HAP-1 (cell line): ENCODE results near the gene MRTFB.

ENCODE experiments used
- DNase-seq, 2 experiments: peaks; one replicate each; pipeline ENCODE4 v3.0.0-alpha.2; 2016 to 2020; ENCODE audit warnings: low spot score in 2 of 2
- H3K27me3 ChIP-seq: fragments of 250-450 bp; sonication (Bioruptor Pico); 2 replicates; pipeline ENCODE4 v1.5.1; 2020; ENCODE audit warnings: low read depth, mild to moderate bottlenecking, moderate library complexity
- H3K36me3 ChIP-seq: fragments of 250-450 bp; sonication (Bioruptor Pico); replicated peaks from 2 replicates; pipeline ENCODE4 v1.5.1; 2020; ENCODE audit warnings: mild to moderate bottlenecking
- H3K4me1 ChIP-seq: fragments of 250-450 bp; sonication (Bioruptor Pico); 2 replicates; pipeline ENCODE4 v1.5.1; 2020; ENCODE audit warnings: mild to moderate bottlenecking
- H3K4me3 ChIP-seq: fragments of 250-450 bp; sonication (Bioruptor Pico); 2 replicates; pipeline ENCODE4 v1.5.1; 2020; ENCODE audit warnings: mild to moderate bottlenecking, moderate library complexity
- H3K9me3 ChIP-seq: fragments of 250-450 bp; sonication (Bioruptor Pico); 2 replicates; pipeline ENCODE4 v1.5.1; 2020; ENCODE audit warnings: mild to moderate bottlenecking, moderate library complexity
- in situ Hi-C: fragments of 300-500 bp; cut with MboI; formaldehyde crosslinking; loops from 3 replicates; pipeline ENCODE4 v1.14.3; 2020; ENCODE audit warnings: low sequenced_read_pairs, inconsistent platforms, mixed read lengths

MRTFB gene

GRCh38 chr16:14050291-14051027 is 20.7 kb upstream of the MRTFB start:
- no peak for DNase-seq
- Histone ChIP-seq H3K4me1 (no peaks in the 10 kb centered on the region), H3K9me3 (no peaks in the 10 kb centered on the region), H3K27me3 (0 out of 2 replicates have a peak, but pooled peaks cover 1% of the 10 kb centered on the region), H3K36me3 (no peaks in the 10 kb centered on the region), H3K4me3 (no peak overlapping the region)
- in situ Hi-C loops, result no loop called here

- H3K4me1 ChIP-seq, result no peaks in the 10 kb centered on the region
- DNase-seq, result no peak
- in situ Hi-C loops, result no loop called here
- H3K36me3 ChIP-seq, result no peaks in the 10 kb centered on the region
- H3K4me3 ChIP-seq, result no peak overlapping the region
- H3K9me3 ChIP-seq, result no peaks in the 10 kb centered on the region
- H3K27me3 ChIP-seq, result 0 out of 2 replicates have a peak, but pooled peaks cover 4% of the 10 kb centered on the region
Observed at GRCh38 chr16:14051103-14051729, 19.9 kb upstream of the MRTFB start.

- Histone ChIP-seq H3K27me3 (0 out of 2 replicates have a peak, but pooled peaks cover 4% of the 10 kb centered on the region), H3K4me3 (no peak overlapping the region), H3K9me3 (no peaks in the 10 kb centered on the region), H3K4me1 (no peaks in the 10 kb centered on the region), H3K36me3 (no peaks in the 10 kb centered on the region)
- in situ Hi-C loops, result no loop called here
- no peak for DNase-seq
Observed at GRCh38 chr16:14056970-14057369, 14.1 kb upstream of the MRTFB start.

DNA sequence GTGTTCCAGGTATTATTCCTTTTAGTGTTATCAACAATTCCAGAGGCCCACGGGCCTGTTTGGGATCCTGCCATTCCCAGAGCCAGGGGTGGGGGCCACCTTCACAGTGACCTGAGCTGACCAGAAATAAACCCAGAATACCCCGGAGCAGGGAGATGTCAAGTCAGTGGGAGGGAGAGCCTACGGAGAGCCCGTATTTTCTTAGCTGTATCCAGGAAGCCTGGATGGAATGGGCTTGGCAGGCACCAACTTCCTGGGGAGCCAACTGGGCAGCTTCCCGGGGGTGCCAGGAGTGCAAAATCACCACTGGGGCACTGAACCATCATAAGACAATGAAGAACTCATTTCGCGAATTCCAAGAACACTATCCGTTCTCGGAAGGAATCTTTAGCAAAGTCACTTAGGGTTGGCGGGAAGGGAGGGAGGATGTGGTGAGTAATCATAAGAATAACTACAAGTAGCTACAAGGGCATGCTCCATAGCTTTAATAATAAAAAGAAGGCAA is 13.2 kb upstream of the MRTFB start:
- in situ Hi-C loops, result no loop called here
- H3K9me3 ChIP-seq, result no peaks in the 10 kb centered on the region
- H3K4me1 ChIP-seq, result no peaks in the 10 kb centered on the region
- H3K36me3 ChIP-seq, result no peaks in the 10 kb centered on the region
- 0 out of 2 replicates have a peak, but pooled peaks cover 4% of the 10 kb centered on the region for H3K27me3 ChIP-seq
- no peak for DNase-seq
- H3K4me3 ChIP-seq, result no peak overlapping the region

GRCh38 chr16:14061732-14062259 is 9.3 kb upstream of the MRTFB start:
- in situ Hi-C loops, result no loop called here
- H3K27me3 ChIP-seq, result no peaks in the 10 kb centered on the region
- H3K4me1 ChIP-seq, result no peaks in the 10 kb centered on the region
- DNase-seq, result no peak
- H3K4me3 ChIP-seq, result no peak overlapping the region
- H3K9me3 ChIP-seq, result no peaks in the 10 kb centered on the region
- H3K36me3 ChIP-seq, result no peaks in the 10 kb centered on the region

DNA sequence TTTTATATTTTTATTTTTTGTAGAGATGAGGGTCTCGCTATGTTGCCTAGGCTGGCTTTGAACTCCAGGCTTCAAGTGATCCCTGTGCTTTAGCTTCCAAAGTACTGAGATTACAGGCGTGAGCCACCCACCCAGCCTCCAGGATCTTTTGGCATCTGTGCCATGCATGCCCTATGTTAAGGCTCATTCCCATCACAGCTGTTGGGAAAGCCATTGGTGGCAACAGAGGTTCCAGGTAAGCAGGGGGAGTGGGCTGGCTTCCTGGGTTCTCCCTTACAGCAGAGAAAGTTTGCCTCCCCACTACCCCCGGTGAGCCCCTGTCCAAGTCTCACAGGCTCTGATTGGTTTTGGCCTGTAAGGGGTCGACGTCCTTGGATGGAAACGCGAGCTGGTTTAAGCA is 8.9 kb upstream of the MRTFB start:
- H3K4me3 ChIP-seq, result no peak overlapping the region
- no peak for DNase-seq
- H3K27me3 ChIP-seq, result no peaks in the 10 kb centered on the region
- no peaks in the 10 kb centered on the region for H3K9me3 ChIP-seq
- in situ Hi-C loops, result no loop called here
- H3K4me1 ChIP-seq, result no peaks in the 10 kb centered on the region
- H3K36me3 ChIP-seq, result no peaks in the 10 kb centered on the region

GRCh38 chr16:14063618-14064581 is 7.2 kb upstream of the MRTFB start:
- no peaks in the 10 kb centered on the region for H3K4me1 ChIP-seq
- no peaks in the 10 kb centered on the region for H3K36me3 ChIP-seq
- H3K27me3 ChIP-seq, result no peaks in the 10 kb centered on the region
- in situ Hi-C loops, result no loop called here
- no peaks in the 10 kb centered on the region for H3K9me3 ChIP-seq
- DNase-seq, result no peak
- H3K4me3 ChIP-seq, result no peak overlapping the region

DNA sequence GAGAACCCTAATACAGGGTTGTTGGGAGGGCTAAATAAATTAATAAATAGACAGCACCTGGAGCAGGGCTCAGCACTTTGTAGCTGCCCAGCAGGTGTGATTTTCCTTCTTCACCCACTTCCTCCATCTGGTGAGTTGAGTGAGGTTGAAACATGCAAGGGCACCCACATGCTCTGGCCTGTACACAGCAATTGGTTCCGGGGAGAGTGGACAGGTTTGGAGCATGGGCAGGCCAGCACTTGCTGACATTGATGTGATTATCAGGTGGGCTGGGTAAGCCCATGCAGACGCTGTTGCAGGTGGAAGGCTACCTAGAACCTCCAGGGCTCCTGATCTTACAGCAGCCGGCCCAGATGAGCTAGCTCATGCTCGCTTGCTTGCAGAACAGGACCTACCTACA is 1.3 kb upstream of the MRTFB start:
- H3K4me3 ChIP-seq, result no peak overlapping the region
- H3K4me1 ChIP-seq, result peaks cover 6% of the 10 kb centered on the region
- no peaks in the 10 kb centered on the region; the same call in 1 of the 2 replicates for H3K36me3 ChIP-seq
- H3K9me3 ChIP-seq, result no peaks in the 10 kb centered on the region
- H3K27me3 ChIP-seq, result no peaks in the 10 kb centered on the region
- in situ Hi-C loops, result no loop called here
- DNase-seq, result no peak

DNA sequence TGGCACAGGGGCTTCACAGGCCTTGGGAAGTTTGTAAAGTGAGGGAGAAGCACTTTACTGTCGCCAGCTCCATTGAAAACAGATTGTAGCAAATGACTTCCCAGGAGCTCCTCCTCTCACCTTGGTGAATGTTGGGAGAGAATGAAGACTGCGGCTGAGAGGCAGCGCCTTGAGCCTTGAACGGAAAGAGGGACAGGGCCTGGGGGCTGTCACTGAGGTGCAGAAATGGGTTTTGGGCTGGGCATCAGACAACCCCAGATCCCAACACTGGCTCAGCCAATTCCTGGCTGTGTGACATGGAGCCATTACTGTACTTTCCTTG is 603 bp upstream of the MRTFB start:
- no peak for DNase-seq
- no peaks in the 10 kb centered on the region; the same call in 1 of the 2 replicates for H3K36me3 ChIP-seq
- in situ Hi-C loops, result no loop called here

DNA sequence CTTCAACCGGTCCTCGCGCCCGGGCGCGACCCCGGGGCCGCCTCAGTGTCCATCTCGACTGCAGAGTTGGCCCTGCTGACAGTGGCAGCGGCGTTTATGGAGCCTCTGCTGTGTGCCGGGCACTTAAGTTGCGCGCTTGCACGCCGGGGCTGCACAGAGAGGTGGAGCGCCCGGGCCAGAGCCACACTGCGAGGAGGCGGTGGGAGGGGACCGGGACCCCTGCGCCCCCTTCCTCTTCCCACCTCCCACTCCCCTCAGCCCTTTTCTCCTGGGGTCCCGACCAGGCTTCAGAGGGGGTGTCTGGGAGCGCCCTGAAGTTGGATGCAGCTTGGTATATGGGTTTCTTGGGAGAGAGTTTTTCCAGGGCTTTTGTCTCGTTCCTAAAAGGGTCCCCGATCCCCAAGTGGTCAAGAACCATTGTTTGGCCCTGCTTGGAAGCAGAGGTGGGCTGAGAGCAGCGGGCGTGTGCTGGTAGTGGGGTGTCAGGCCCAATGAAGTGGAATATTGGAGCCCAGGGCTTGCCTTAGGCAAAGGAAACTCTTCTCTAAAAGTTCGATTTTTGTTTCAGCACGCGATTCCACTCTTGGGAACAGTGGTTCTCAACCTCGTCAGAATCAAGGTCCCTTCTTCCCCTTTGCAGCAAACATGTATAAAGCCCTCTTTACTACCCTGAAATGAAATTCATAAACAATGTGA is 605 bp downstream of the MRTFB start:
- DNase-seq, result peak in 1 of 2 experiments; percentile 14
- in situ Hi-C loops, result no loop called here

More for the DNA sequence above, 603 bp upstream of the MRTFB start:
- H3K4me1 ChIP-seq, result peaks cover 6% of the 10 kb centered on the region
- peak overlapping the region; percentile 92 for H3K4me3 ChIP-seq
- no peaks in the 10 kb centered on the region for H3K9me3 ChIP-seq
- H3K27me3 ChIP-seq, result no peaks in the 10 kb centered on the region

DNA sequence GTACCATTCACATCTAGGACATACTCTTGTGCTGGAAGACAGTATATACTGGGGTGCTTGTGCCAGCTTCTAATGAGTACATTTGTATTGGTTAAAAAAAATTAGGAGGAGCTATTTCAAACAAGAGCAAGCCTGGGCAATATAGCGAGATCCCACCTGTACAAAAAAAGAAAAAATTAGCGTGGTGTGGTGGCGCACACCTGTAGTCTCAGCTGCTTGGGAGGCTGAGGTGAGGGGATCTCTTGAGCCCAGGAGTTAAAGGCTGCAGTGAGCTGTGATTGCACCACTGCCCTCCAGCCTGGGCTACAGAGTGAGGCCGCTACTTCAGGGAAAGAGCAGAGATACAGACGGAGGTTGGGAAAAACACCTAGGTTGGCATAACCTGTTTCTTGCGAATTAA is 1.2 kb downstream of the MRTFB start:
- no peaks in the 10 kb centered on the region; the same call in 1 of the 2 replicates for H3K36me3 ChIP-seq
- H3K27me3 ChIP-seq, result no peaks in the 10 kb centered on the region
- H3K9me3 ChIP-seq, result no peaks in the 10 kb centered on the region
- H3K4me3 ChIP-seq, result peak overlapping the region; percentile 92
- peaks cover 6% of the 10 kb centered on the region for H3K4me1 ChIP-seq
- no peak for DNase-seq
- in situ Hi-C loops, result no loop called here

More for the DNA sequence above, 605 bp downstream of the MRTFB start:
- Histone ChIP-seq H3K4me3 (peak overlapping the region; percentile 92), H3K4me1 (peaks cover 6% of the 10 kb centered on the region), H3K36me3 (no peaks in the 10 kb centered on the region; the same call in 1 of the 2 replicates), H3K27me3 (no peaks in the 10 kb centered on the region), H3K9me3 (no peaks in the 10 kb centered on the region)

DNA sequence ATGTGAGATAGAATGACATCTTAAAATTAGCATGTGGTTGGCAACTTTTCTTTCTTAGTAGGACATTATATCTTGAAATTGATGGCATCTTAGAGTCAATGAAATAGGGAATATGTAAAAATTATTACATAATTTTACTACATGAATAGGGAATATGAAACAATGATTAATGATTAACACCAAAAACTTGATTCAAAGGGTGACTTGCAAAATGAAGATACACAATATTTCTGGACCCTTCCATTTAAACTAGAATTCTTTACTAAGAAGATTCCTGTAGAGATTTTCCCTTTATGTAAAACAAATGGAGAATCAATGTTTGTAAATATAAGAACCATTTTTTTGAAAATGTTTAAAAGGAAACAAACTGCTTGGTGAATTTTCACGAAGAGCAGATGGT is 3.4 kb downstream of the MRTFB start:
- no peaks in the 10 kb centered on the region for H3K27me3 ChIP-seq
- in situ Hi-C loops, result no loop called here
- H3K4me3 ChIP-seq, result no peak overlapping the region
- DNase-seq, result no peak
- peaks cover 6% of the 10 kb centered on the region for H3K4me1 ChIP-seq
- no peaks in the 10 kb centered on the region; the same call in 1 of the 2 replicates for H3K36me3 ChIP-seq
- no peaks in the 10 kb centered on the region for H3K9me3 ChIP-seq

GRCh38 chr16:14077918-14078317 is 6.8 kb downstream of the MRTFB start:
- Histone ChIP-seq H3K9me3 (no peaks in the 10 kb centered on the region), H3K36me3 (0 out of 2 replicates have a peak, but pooled peaks cover 3% of the 10 kb centered on the region), H3K4me1 (peaks cover 3% of the 10 kb centered on the region; the same call in 1 of the 2 replicates), H3K27me3 (no peaks in the 10 kb centered on the region), H3K4me3 (no peak overlapping the region)
- DNase-seq, result no peak
- in situ Hi-C loops, result no loop called here
